HCT116 (cell line): ENCODE results near the gene ANGPT4. TPM values are rescaled to one million over a fixed set of nuclear protein-coding genes. Genes with fewer than 3 reads are reported as not detected.

Experiments used
- ATAC-seq: fragments of 200-7000 bp; cut with Tn5 transposase; 2 replicates; pipeline ENCODE4 v1.9.1; 2020; ENCODE audit warnings: mild to moderate bottlenecking, moderate library complexity
- BruUV-seq: library from RNA; stranded (reverse); fragments of 400-500 nt; replicated peaks from 2 replicates; lab custom pipeline; 2021; lab: Mats Ljungman, UMichigan
- CTCF ChIA-PET: fragments of 300-600 bp; sonication (Branson Sonifier 250); formaldehyde crosslinking; loops from one replicate; lab custom pipeline; 2021; ENCODE audit warnings: antibody characterized with exemption; lab: Charles Lee
- POLR2A ChIA-PET: fragments of 300-600, 350-600 bp; sonication (Branson Sonifier 250); formaldehyde crosslinking; loops from one replicate; lab custom pipeline; 2021; ENCODE audit warnings: antibody characterized with exemption; lab: Charles Lee
- RAD21 ChIA-PET, 2 experiments: fragments of 300-600 bp; sonication (Branson Sonifier 250); formaldehyde crosslinking; loops; one replicate each; lab custom pipeline; 2023; ENCODE audit warnings: low total read pairs in 2 of 2; ENCODE audit not compliant: uncharacterized antibody in 2 of 2, unreplicated experiment in 2 of 2, low non-redundant PET in 1 of 2; lab: Charles Lee
- DNase-seq: peaks from one replicate; pipeline ENCODE4 v3.0.0-alpha.2; 2010; ENCODE audit warnings: low read depth, low spot score
- H2AFZ ChIP-seq: fragments of 200-600 bp; shearing (Covaris generic), sonication (generic); 2 replicates; pipeline ENCODE4 v1.6.1; 2017; ENCODE audit warnings: low read depth, mixed run types, mixed read lengths, antibody characterized with exemption, low read length; ENCODE audit not compliant: poor library complexity, severe bottlenecking
- H3K27ac ChIP-seq: 2 replicates; pipeline ENCODE4 v1.5.1; 2012; ENCODE audit warnings: low read depth, low read length
- H3K27me3 ChIP-seq: fragments of 200-600 bp; sonication (generic); 2 replicates; pipeline ENCODE4 v1.6.1; 2016; ENCODE audit warnings: mixed run types, low read length, mixed read lengths; ENCODE audit not compliant: insufficient read depth
- H3K36me3 ChIP-seq, 2 experiments: fragments of 200-500 bp in 1 of 2; fragments of 200-600 bp in 1 of 2; sonication (Bioruptor generic) in 1 of 2; sonication (generic) in 1 of 2; 2 replicates each; pipeline versions ENCODE4 v1.5.1 to v1.6.1; 2014 to 2016; ENCODE audit warnings: low read length in 2 of 2, inconsistent platforms in 1 of 2, mixed read lengths in 1 of 2, mixed run types in 1 of 2; ENCODE audit not compliant: insufficient read depth in 2 of 2, control insufficient read depth in 1 of 2
- H3K4me1 ChIP-seq, 2 experiments: fragments of 200-600 bp in 1 of 2; sonication (generic) in 1 of 2; 2 replicates each; pipeline versions ENCODE4 v1.5.1 to v1.6.1; 2012 to 2017; ENCODE audit warnings: low read length in 2 of 2, inconsistent platforms in 1 of 2, mild to moderate bottlenecking in 1 of 2, mixed read lengths in 1 of 2, mixed run types in 1 of 2, moderate library complexity in 1 of 2; ENCODE audit not compliant: insufficient read depth in 2 of 2, control insufficient read depth in 1 of 2
- H3K4me2 ChIP-seq: fragments of 200-600 bp; sonication (generic); 2 replicates; pipeline ENCODE4 v1.6.1; 2017; ENCODE audit warnings: mixed run types, low read length, mixed read lengths
- H3K4me3 ChIP-seq, 2 experiments: fragments of 200-600 bp in 1 of 2; sonication (generic) in 1 of 2; replicated peaks in 1 of 2; 2 replicates each; pipeline ENCODE4 v1.5.1; 2011 to 2016; ENCODE audit warnings: low read length in 2 of 2, control low read depth in 1 of 2, low read depth in 1 of 2, mild to moderate bottlenecking in 1 of 2, mixed read lengths in 1 of 2, mixed run types in 1 of 2
- H3K79me2 ChIP-seq: fragments of 200-600 bp; sonication (generic); 2 replicates; pipeline ENCODE4 v1.6.1; 2017; ENCODE audit warnings: mild to moderate bottlenecking, mixed run types, low read length, moderate library complexity, mixed read lengths; ENCODE audit not compliant: insufficient read depth
- H3K9ac ChIP-seq: fragments of 200-600 bp; sonication (generic); 2 replicates; pipeline ENCODE4 v1.6.1; 2016; ENCODE audit warnings: low read length, mixed read lengths
- H3K9me2 ChIP-seq: fragments of 200-600 bp; sonication (generic), shearing (Covaris generic); 2 replicates; pipeline ENCODE4 v1.6.1; 2017; ENCODE audit warnings: mixed run types, mild to moderate bottlenecking, moderate library complexity; ENCODE audit not compliant: insufficient read depth
- H3K9me3 ChIP-seq, 2 experiments: fragments of 200-500 bp in 1 of 2; fragments of 200-600 bp in 1 of 2; sonication (Bioruptor generic) in 1 of 2; sonication (generic) in 1 of 2; 2 replicates each; pipeline ENCODE4 v1.6.1; 2014 to 2017; ENCODE audit warnings: low read length in 2 of 2, mixed read lengths in 2 of 2, inconsistent platforms in 1 of 2, low read depth in 1 of 2, mild to moderate bottlenecking in 1 of 2, mixed run types in 1 of 2, moderate library complexity in 1 of 2; ENCODE audit not compliant: control insufficient read depth in 1 of 2, insufficient read depth in 1 of 2
- H4K20me1 ChIP-seq: fragments of 200-600 bp; sonication (generic), shearing (Covaris generic); 2 replicates; pipeline ENCODE4 v1.6.1; 2017; ENCODE audit warnings: mixed run types, mild to moderate bottlenecking, moderate library complexity; ENCODE audit not compliant: insufficient read depth
- CEBPB ChIP-seq: IDR thresholded peaks from 2 replicates; pipeline ENCODE4 v1.6.1; 2012; ENCODE audit warnings: low read depth
- EGR1 ChIP-seq: IDR thresholded peaks from 2 replicates; pipeline ENCODE4 v1.6.1; 2012; ENCODE audit warnings: low read depth
- ELF1 ChIP-seq: IDR thresholded peaks from 2 replicates; pipeline ENCODE4 v1.6.1; 2012; ENCODE audit warnings: low read depth, borderline replicate concordance
- EZH2 ChIP-seq: fragments of 200-600 bp; sonication (generic); IDR thresholded peaks from 2 replicates; pipeline ENCODE4 v1.6.1; 2017; ENCODE audit warnings: antibody characterized with exemption, mixed run types
- FOSL1 ChIP-seq: IDR thresholded peaks from 2 replicates; pipeline ENCODE4 v1.6.1; 2012; ENCODE audit warnings: low read depth
- JUND ChIP-seq: IDR thresholded peaks from 2 replicates; pipeline ENCODE4 v1.6.1; 2012
- POLR2A ChIP-seq: IDR thresholded peaks from 2 replicates; pipeline ENCODE4 v1.7.0; 2011; ENCODE audit warnings: borderline replicate concordance; ENCODE audit not compliant: insufficient read depth, insufficient read length; ENCODE audit errors: extremely low read depth
- RAD21 ChIP-seq: IDR thresholded peaks from 2 replicates; pipeline ENCODE4 v1.6.1; 2012; ENCODE audit warnings: low read depth, mild to moderate bottlenecking
- SIN3A ChIP-seq: IDR thresholded peaks from 2 replicates; pipeline ENCODE4 v1.6.1; 2012; ENCODE audit warnings: low read depth
- SP1 ChIP-seq: IDR thresholded peaks from 2 replicates; pipeline ENCODE4 v1.6.1; 2012; ENCODE audit warnings: low read depth
- SRF ChIP-seq: IDR thresholded peaks from 2 replicates; pipeline ENCODE4 v1.6.1; 2012; ENCODE audit warnings: low read depth
- TCF7L2 ChIP-seq: IDR thresholded peaks from 2 replicates; pipeline ENCODE4 v1.7.0; 2011; ENCODE audit warnings: borderline replicate concordance, inconsistent platforms; ENCODE audit not compliant: insufficient read depth, insufficient read length; ENCODE audit errors: extremely low read depth
- ZNF274 ChIP-seq: fragments of 200-500 bp; sonication (Bioruptor generic); IDR thresholded peaks from 2 replicates; pipeline ENCODE4 v1.6.1; 2014; ENCODE audit warnings: mild to moderate bottlenecking, low read depth, low read length, inconsistent platforms
- intact Hi-C: fragments of 100-400 bp; cut with micrococcal nuclease; formaldehyde crosslinking; loops from 2 replicates; pipeline ENCODE4 v1.10.0; 2022
- total RNA-seq: library from RNA; stranded (reverse); gene quantifications from one replicate; pipeline ENCODE4 v1.2.1, GENCODE V29; 2021; ENCODE audit not compliant: unreplicated experiment
- TF ChIP-seq, protein P1 (sequence below), 3 experiments: fragments of 200-600 bp in 1 of 3; sonication (generic) in 1 of 3; IDR thresholded peaks in 2 of 3; conservative IDR thresholded peaks in 1 of 3; 2 replicates each; pipeline ENCODE4 v1.5.1; 2012 to 2017; ENCODE audit warnings: low read depth in 2 of 3, low read length in 2 of 3, antibody characterized with exemption in 1 of 3, borderline replicate concordance in 1 of 3, control low read depth in 1 of 3, mild to moderate bottlenecking in 1 of 3, mixed read lengths in 1 of 3, mixed run types in 1 of 3, moderate library complexity in 1 of 3; ENCODE audit not compliant: insufficient read depth in 1 of 3
- TF ChIP-seq, protein P2 (sequence below): IDR thresholded peaks from 2 replicates; pipeline ENCODE4 v1.6.1; 2012
- TF ChIP-seq, protein P3 (sequence below): IDR thresholded peaks from 2 replicates; pipeline ENCODE4 v1.6.1; 2012; ENCODE audit warnings: low read depth

ANGPT4 gene
- total RNA-seq, 1 experiment from 2014 or later: not detected

DNA sequence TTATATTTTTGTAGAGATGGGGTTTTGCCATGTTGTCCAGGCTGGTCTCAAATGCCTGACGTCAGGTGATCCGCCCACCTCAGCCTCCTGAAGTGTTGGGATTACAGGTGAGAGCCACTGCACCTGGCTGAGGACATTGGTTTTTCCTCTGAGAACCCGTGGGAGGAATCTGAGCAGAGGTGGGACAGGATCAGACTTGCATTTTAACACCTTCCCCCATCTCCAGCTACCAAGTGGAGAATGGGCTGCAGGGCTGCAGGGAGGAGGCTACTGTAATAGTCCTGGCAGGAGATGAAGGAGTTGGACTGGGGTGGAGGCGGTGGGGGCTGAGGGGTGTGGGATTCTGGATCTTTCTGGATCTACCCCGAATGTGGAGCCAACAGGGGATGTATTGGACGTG lies 58.1 kb downstream of the ANGPT4 start:
- no peaks in the 10 kb centered on the region for H4K20me1 ChIP-seq
- no peak overlapping the region for H3K9ac ChIP-seq
- DNase-seq: no peak
- no TSS peak for BruUV-seq
- no peak overlapping the region for H3K4me2 ChIP-seq
- no peaks in the 10 kb centered on the region for H3K27me3 ChIP-seq
- intact Hi-C loops: no loop called here
- POLR2A ChIA-PET: no interaction called here
- H2AFZ ChIP-seq: no peak overlapping the region
- H3K4me1 ChIP-seq: peaks cover 24 to 61% of the 10 kb centered on the region in 2 experiments
- no peak for TF ChIP-seq CEBPB
- no peak for TF ChIP-seq ZNF274
- TF ChIP-seq TCF7L2: no peak
- TF ChIP-seq, protein P1, sequence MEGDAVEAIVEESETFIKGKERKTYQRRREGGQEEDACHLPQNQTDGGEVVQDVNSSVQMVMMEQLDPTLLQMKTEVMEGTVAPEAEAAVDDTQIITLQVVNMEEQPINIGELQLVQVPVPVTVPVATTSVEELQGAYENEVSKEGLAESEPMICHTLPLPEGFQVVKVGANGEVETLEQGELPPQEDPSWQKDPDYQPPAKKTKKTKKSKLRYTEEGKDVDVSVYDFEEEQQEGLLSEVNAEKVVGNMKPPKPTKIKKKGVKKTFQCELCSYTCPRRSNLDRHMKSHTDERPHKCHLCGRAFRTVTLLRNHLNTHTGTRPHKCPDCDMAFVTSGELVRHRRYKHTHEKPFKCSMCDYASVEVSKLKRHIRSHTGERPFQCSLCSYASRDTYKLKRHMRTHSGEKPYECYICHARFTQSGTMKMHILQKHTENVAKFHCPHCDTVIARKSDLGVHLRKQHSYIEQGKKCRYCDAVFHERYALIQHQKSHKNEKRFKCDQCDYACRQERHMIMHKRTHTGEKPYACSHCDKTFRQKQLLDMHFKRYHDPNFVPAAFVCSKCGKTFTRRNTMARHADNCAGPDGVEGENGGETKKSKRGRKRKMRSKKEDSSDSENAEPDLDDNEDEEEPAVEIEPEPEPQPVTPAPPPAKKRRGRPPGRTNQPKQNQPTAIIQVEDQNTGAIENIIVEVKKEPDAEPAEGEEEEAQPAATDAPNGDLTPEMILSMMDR (IDR thresholded peaks at IDR 0.05 in 2 of 3, conservative IDR thresholded peaks at IDR 0.05 in 1 of 3; ENCODE audit: borderline replicate concordance in 1 of 3, insufficient read depth in 1 of 3, low read depth in 2 of 3, low read length in 2 of 3): no peak
- TF ChIP-seq SRF: no peak
- no peak for TF ChIP-seq EZH2
- TF ChIP-seq FOSL1: no peak
- TF ChIP-seq SIN3A: no peak
- H3K27ac ChIP-seq: no peak overlapping the region
- H3K9me3 ChIP-seq: no peaks in the 10 kb centered on the region
- H3K9me2 ChIP-seq: 0 out of 2 replicates have a peak, but pooled peaks cover 4% of the 10 kb centered on the region
- no peaks in the 10 kb centered on the region for H3K79me2 ChIP-seq
- H3K36me3 ChIP-seq: no peaks in the 10 kb centered on the region
- RAD21 ChIA-PET: no interaction called here
- no peak overlapping the region for H3K4me3 ChIP-seq
- ATAC-seq: no peak
- CTCF ChIA-PET: no interaction called here

DNA sequence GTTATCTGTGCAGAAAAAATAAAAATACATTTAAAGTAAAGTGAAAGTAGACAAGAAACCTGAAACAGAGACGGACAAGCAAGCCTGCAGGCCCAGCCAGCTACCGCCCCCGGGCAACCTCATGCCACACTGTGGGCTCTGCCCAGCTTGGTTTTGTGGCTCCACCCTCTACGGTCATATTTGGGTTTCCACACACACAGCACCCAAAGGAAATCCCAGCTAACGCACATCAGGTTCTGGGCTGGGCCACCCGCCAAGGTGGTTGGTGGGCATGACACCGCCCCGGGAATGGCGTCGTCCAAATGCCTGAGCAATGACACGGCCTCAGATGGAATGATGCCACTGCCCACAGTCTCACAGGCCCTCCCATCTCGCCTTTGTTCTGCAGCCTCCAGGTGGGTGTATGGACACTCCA lies 59.8 kb downstream of the ANGPT4 start:
- peak overlapping the region; percentile 51 for H3K9ac ChIP-seq
- peaks cover 24 to 61% of the 10 kb centered on the region in 2 experiments for H3K4me1 ChIP-seq
- ATAC-seq: peak; percentile 96
- TF ChIP-seq, protein P2, sequence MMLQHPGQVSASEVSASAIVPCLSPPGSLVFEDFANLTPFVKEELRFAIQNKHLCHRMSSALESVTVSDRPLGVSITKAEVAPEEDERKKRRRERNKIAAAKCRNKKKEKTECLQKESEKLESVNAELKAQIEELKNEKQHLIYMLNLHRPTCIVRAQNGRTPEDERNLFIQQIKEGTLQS: no peak
- 0 out of 2 replicates have a peak, but pooled peaks have one; percentile 9 for TF ChIP-seq RAD21
- TF ChIP-seq SP1: peak; percentile 83
- TF ChIP-seq SIN3A: peak; percentile 35; the same call in 1 of the 2 replicates
- TF ChIP-seq FOSL1: peak; percentile 72
- TF ChIP-seq POLR2A: no peak
- TF ChIP-seq JUND: peak; percentile 79
- TF ChIP-seq, protein P3, sequence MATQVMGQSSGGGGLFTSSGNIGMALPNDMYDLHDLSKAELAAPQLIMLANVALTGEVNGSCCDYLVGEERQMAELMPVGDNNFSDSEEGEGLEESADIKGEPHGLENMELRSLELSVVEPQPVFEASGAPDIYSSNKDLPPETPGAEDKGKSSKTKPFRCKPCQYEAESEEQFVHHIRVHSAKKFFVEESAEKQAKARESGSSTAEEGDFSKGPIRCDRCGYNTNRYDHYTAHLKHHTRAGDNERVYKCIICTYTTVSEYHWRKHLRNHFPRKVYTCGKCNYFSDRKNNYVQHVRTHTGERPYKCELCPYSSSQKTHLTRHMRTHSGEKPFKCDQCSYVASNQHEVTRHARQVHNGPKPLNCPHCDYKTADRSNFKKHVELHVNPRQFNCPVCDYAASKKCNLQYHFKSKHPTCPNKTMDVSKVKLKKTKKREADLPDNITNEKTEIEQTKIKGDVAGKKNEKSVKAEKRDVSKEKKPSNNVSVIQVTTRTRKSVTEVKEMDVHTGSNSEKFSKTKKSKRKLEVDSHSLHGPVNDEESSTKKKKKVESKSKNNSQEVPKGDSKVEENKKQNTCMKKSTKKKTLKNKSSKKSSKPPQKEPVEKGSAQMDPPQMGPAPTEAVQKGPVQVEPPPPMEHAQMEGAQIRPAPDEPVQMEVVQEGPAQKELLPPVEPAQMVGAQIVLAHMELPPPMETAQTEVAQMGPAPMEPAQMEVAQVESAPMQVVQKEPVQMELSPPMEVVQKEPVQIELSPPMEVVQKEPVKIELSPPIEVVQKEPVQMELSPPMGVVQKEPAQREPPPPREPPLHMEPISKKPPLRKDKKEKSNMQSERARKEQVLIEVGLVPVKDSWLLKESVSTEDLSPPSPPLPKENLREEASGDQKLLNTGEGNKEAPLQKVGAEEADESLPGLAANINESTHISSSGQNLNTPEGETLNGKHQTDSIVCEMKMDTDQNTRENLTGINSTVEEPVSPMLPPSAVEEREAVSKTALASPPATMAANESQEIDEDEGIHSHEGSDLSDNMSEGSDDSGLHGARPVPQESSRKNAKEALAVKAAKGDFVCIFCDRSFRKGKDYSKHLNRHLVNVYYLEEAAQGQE: no peak
- no peak for TF ChIP-seq ELF1
- TF ChIP-seq EGR1: 0 out of 2 replicates have a peak, but pooled peaks have one; percentile 61

More for the DNA sequence above, 59.8 kb downstream of the ANGPT4 start:
- H3K4me2 ChIP-seq: peak overlapping the region; percentile 70
- peak overlapping the region in 1 of 2 experiments; percentile 18; a peak in 1 of 4 replicates for H3K4me3 ChIP-seq
- peak; percentile 92 for DNase-seq
- CTCF ChIA-PET: interaction anchor here (1.1 kb wide), 1 partner anchor 38 kb away, joined by 6 read pairs; no protein-coding TSS in a partner anchor
- H4K20me1 ChIP-seq: no peaks in the 10 kb centered on the region
- H3K9me2 ChIP-seq: 0 out of 2 replicates have a peak, but pooled peaks cover 2% of the 10 kb centered on the region
- intact Hi-C loops: loop anchor here (1.0 kb wide), 1 partner anchor 37 kb away; no protein-coding TSS in a partner anchor
- BruUV-seq: no TSS peak
- H3K9me3 ChIP-seq: no peaks in the 10 kb centered on the region
- POLR2A ChIA-PET: no interaction called here
- H2AFZ ChIP-seq: no peak overlapping the region
- H3K27me3 ChIP-seq: no peaks in the 10 kb centered on the region
- RAD21 ChIA-PET: interaction anchor here in 1 of 2 experiments (1.0 kb wide), 1 partner anchor 37 kb away, joined by 5 read pairs; no protein-coding TSS in a partner anchor
- no peaks in the 10 kb centered on the region for H3K79me2 ChIP-seq
- peak overlapping the region; percentile 1 for H3K27ac ChIP-seq
- no peaks in the 10 kb centered on the region for H3K36me3 ChIP-seq
